Vagina (tissue), 2 donors: Measurements from ENCODE around the gene NAA10. TPM values are rescaled to one million over a fixed set of nuclear protein-coding genes. Genes with fewer than 3 reads are reported as not detected.

ENCODE experiments used
- DNase-seq, 2 donors: peaks; one replicate each; pipeline ENCODE4 v3.0.0-alpha.2; 2017; ENCODE audit errors: extremely low spot score in 2 of 2
- H3K27ac ChIP-seq: fragments of 200-600 bp; sonication (generic); one replicate; pipeline ENCODE4 v1.5.1; 2019
- H3K27me3 ChIP-seq: fragments of 200-600 bp; sonication (generic); one replicate; pipeline ENCODE4 v1.5.1; 2019
- H3K36me3 ChIP-seq, 2 donors: fragments of 200-600 bp; sonication (generic); one replicate each; pipeline ENCODE4 v1.5.1; 2017 to 2019
- H3K4me1 ChIP-seq: fragments of 200-600 bp; sonication (generic); one replicate; pipeline ENCODE4 v1.5.1; 2019
- H3K4me3 ChIP-seq, 2 donors: fragments of 200-600 bp; sonication (generic); 1 replicate in 1 of 2; 2 replicates in 1 of 2; pipeline ENCODE4 v1.5.1; 2016 to 2019
- H3K9me3 ChIP-seq: fragments of 200-600 bp; sonication (generic); one replicate; pipeline ENCODE4 v1.5.1; 2019
- CTCF ChIP-seq, 3 experiments: fragments of 450-650 bp in 2 of 3; fragments of 200-600 bp in 1 of 3; sonication (generic) in 1 of 3; IDR thresholded peaks; one replicate each; pipeline ENCODE4 v1.5.1; 2017 to 2019; ENCODE audit warnings: antibody characterized with exemption in 3 of 3, mild to moderate bottlenecking in 2 of 3, moderate library complexity in 2 of 3
- POLR2A ChIP-seq, 2 donors: fragments of 450-650 bp; IDR thresholded peaks; one replicate each; pipeline ENCODE4 v1.6.1; 2017; ENCODE audit warnings: antibody characterized with exemption in 2 of 2, mild to moderate bottlenecking in 2 of 2, moderate library complexity in 2 of 2
- POLR2AphosphoS5 ChIP-seq, 2 donors: sonication (generic); formaldehyde crosslinking; IDR thresholded peaks; one replicate each; pipeline ENCODE4 v1.9.0; 2017; ENCODE audit warnings: antibody characterized with exemption in 2 of 2, mild to moderate bottlenecking in 2 of 2, low read depth in 1 of 2; ENCODE audit not compliant: insufficient read depth in 1 of 2
- intact Hi-C: fragments of 100-400 bp; cut with DNase I; formaldehyde crosslinking; loops from one replicate; pipeline ENCODE4 v1.15.1; 2023
- total RNA-seq: library from RNA; depleted of rRNA; stranded (reverse); fragments of >200 nt; gene quantifications from one replicate; pipeline ENCODE4 v1.2.3, GENCODE V29; 2016

NAA10 gene
- total RNA-seq, 1 donor from 2014 or later = 66.8 TPM

- Histone ChIP-seq H3K4me1 (no peaks in the 10 kb centered on the region), H3K27me3 (no peaks in the 10 kb centered on the region), H3K9me3 (no peaks in the 10 kb centered on the region), H3K27ac (no peak overlapping the region), H3K4me3 (peak overlapping the region in 1 of 2 donors; percentile 8), H3K36me3 (peaks cover 0 to 60% of the 10 kb centered on the region in 2 donors)
- intact Hi-C loops = no loop called here
- DNase-seq = no peak
- TF ChIP-seq CTCF (IDR thresholded peaks at IDR 0.05) (no peak), POLR2AphosphoS5 (IDR thresholded peaks at IDR 0.05; ENCODE audit: insufficient read depth in 1 of 2, low read depth in 1 of 2) (no peak), POLR2A (IDR thresholded peaks at IDR 0.05) (no peak)
These were observed 17.0 kb upstream of the NAA10 start for GRCh38 chrX:153951683-153952372.

- no peaks in the 10 kb centered on the region for H3K4me1 ChIP-seq
- H3K27me3 ChIP-seq = no peaks in the 10 kb centered on the region
- no peak for DNase-seq
- H3K27ac ChIP-seq = peak overlapping the region; percentile 28
- no peaks in the 10 kb centered on the region for H3K9me3 ChIP-seq
- TF ChIP-seq POLR2A (IDR thresholded peaks at IDR 0.05) = no peak
- no peak overlapping the region for H3K4me3 ChIP-seq
- peaks cover 0 to 46% of the 10 kb centered on the region in 2 donors for H3K36me3 ChIP-seq
- intact Hi-C loops = no loop called here
These were observed 15.3 kb upstream of the NAA10 start for GRCh38 chrX:153950127-153950526.

- peaks cover 0 to 36% of the 10 kb centered on the region in 2 donors for H3K36me3 ChIP-seq
- intact Hi-C loops = loop anchor here (2.0 kb wide), 1 partner anchor 186 kb away; no protein-coding TSS in a partner anchor
- H3K27ac ChIP-seq = peak overlapping the region; percentile 28
- no peak overlapping the region for H3K4me3 ChIP-seq
- H3K9me3 ChIP-seq = no peaks in the 10 kb centered on the region
- TF ChIP-seq POLR2A (IDR thresholded peaks at IDR 0.05) (no peak), CTCF (IDR thresholded peaks at IDR 0.05) (no peak), POLR2AphosphoS5 (IDR thresholded peaks at IDR 0.05; ENCODE audit: insufficient read depth in 1 of 2, low read depth in 1 of 2) (no peak)
- DNase-seq = no peak
- no peaks in the 10 kb centered on the region for H3K4me1 ChIP-seq
- no peaks in the 10 kb centered on the region for H3K27me3 ChIP-seq
These were observed 14.3 kb upstream of the NAA10 start for GRCh38 chrX:153948847-153949805.

- TF ChIP-seq POLR2AphosphoS5 (IDR thresholded peaks at IDR 0.05; ENCODE audit: insufficient read depth in 1 of 2, low read depth in 1 of 2) = no peak
- no peak for TF ChIP-seq CTCF (IDR thresholded peaks at IDR 0.05)
- TF ChIP-seq POLR2A (IDR thresholded peaks at IDR 0.05) = no peak
- Histone ChIP-seq H3K27me3 (no peaks in the 10 kb centered on the region), H3K4me1 (no peaks in the 10 kb centered on the region), H3K9me3 (no peaks in the 10 kb centered on the region), H3K36me3 (peaks cover 0 to 31% of the 10 kb centered on the region in 2 donors), H3K4me3 (no peak overlapping the region), H3K27ac (no peak overlapping the region)
- no peak for DNase-seq
- intact Hi-C loops = loop anchor here (2.0 kb wide), 1 partner anchor 185 kb away; no protein-coding TSS in a partner anchor
These were observed 13.2 kb upstream of the NAA10 start for GRCh38 chrX:153948002-153948466.

- intact Hi-C loops = no loop called here
- no peak overlapping the region for H3K4me3 ChIP-seq
- no peak for DNase-seq
- no peaks in the 10 kb centered on the region for H3K9me3 ChIP-seq
- no peaks in the 10 kb centered on the region for H3K27me3 ChIP-seq
- H3K36me3 ChIP-seq = peaks cover 0 to 27% of the 10 kb centered on the region in 2 donors
- H3K27ac ChIP-seq = no peak overlapping the region
- H3K4me1 ChIP-seq = no peaks in the 10 kb centered on the region
- TF ChIP-seq POLR2A (IDR thresholded peaks at IDR 0.05) (no peak), CTCF (IDR thresholded peaks at IDR 0.05) (peak; percentile 36 to 62 (median 57)), POLR2AphosphoS5 (IDR thresholded peaks at IDR 0.05; ENCODE audit: insufficient read depth in 1 of 2, low read depth in 1 of 2) (no peak)
These were observed 12.4 kb upstream of the NAA10 start for GRCh38 chrX:153947009-153947769.
